Measurements from ENCODE around the gene TLNRD1. TPM values are rescaled to one million over a fixed set of nuclear protein-coding genes. Genes with fewer than 3 reads are reported as not detected.

TLNRD1 gene
- total RNA-seq, 1 experiment from 2014 or later: 19.3 TPM

DNA sequence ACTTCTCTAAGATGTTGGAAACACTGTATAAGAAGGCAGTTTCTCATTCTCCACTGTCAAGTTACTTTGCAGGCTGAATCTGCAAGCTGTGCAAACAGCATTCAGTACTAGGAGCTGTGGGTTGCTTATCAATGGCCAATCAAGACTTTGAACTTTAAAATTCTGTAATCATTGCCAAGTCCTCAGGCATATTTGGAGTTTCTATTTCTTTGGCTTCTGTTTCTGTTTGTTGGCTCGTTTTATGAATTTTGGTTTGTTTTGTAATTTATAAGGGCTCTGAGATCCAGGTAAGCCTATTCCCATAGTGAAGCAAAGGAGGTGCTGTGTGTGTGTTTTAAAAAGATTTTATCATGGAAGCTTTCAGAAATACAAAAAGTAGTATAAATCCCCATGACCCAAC, 32.1 kb downstream of the TLNRD1 start:
- Mint-ChIP-seq H3K9me3 (peaks cover 6 to 14% of the 10 kb centered on the region in 2 experiments), H3K27me3 (ENCODE audit: low read depth) (peaks cover 3% of the 10 kb centered on the region; the same call in 1 of the 2 replicates), H3K27ac (no peak overlapping the region), H3K36me3 (ENCODE audit: insufficient read depth in 1 of 3, low read depth in 3 of 3) (peaks cover 0 to 13% (median 7%) of the 10 kb centered on the region in 3 experiments; a peak in 5 of 7 replicates), H3K4me1 (peaks cover 7 to 9% of the 10 kb centered on the region in 2 experiments), H3K4me3 (no peak overlapping the region)
- H3K23ac ChIP-seq (ENCODE audit: insufficient read length, low read depth, low read length): no peak overlapping the region
- H3K9ac ChIP-seq (ENCODE audit: extremely low read depth, insufficient read length, low read length): no peak overlapping the region
- no peak overlapping the region for H2BK15ac ChIP-seq (ENCODE audit: low read depth, low read length)
- H3K79me1 ChIP-seq (ENCODE audit: insufficient read depth, low read depth, low read length, poor library complexity, severe bottlenecking): no peaks in the 10 kb centered on the region
- no peaks in the 10 kb centered on the region for H3K27me3 ChIP-seq (ENCODE audit: insufficient read depth, low read length)
- DNase-seq: no peak
- no peak overlapping the region for H2BK12ac ChIP-seq (ENCODE audit: insufficient read length, low read depth, low read length)
- no peaks in the 10 kb centered on the region for H3K9me3 ChIP-seq (ENCODE audit: control insufficient read depth, low read depth, low read length)
- no peak overlapping the region for H3K18ac ChIP-seq (ENCODE audit: insufficient read length, low read depth, low read length)
- H2AFZ ChIP-seq (ENCODE audit: low read length): no peak overlapping the region
- no peak overlapping the region for H3T11ph ChIP-seq (ENCODE audit: low read length)
- no peak overlapping the region for H3K56ac ChIP-seq (ENCODE audit: insufficient read length, low read depth, low read length)
- no peaks in the 10 kb centered on the region for H3K4me1 ChIP-seq (ENCODE audit: insufficient read depth, low read length)
- H3K27ac ChIP-seq (ENCODE audit: insufficient read length, low read depth, low read length): no peak overlapping the region
- H4K91ac ChIP-seq (ENCODE audit: insufficient read length, low read depth, low read length): no peak overlapping the region
- no peaks in the 10 kb centered on the region for H3K79me2 ChIP-seq (ENCODE audit: insufficient read depth, low read length)
- no peak overlapping the region for H3K4ac ChIP-seq (ENCODE audit: low read depth, low read length)
- no peak overlapping the region for H3K4me2 ChIP-seq (ENCODE audit: insufficient read depth, insufficient read length, low read length)
- TF ChIP-seq, protein P1, sequence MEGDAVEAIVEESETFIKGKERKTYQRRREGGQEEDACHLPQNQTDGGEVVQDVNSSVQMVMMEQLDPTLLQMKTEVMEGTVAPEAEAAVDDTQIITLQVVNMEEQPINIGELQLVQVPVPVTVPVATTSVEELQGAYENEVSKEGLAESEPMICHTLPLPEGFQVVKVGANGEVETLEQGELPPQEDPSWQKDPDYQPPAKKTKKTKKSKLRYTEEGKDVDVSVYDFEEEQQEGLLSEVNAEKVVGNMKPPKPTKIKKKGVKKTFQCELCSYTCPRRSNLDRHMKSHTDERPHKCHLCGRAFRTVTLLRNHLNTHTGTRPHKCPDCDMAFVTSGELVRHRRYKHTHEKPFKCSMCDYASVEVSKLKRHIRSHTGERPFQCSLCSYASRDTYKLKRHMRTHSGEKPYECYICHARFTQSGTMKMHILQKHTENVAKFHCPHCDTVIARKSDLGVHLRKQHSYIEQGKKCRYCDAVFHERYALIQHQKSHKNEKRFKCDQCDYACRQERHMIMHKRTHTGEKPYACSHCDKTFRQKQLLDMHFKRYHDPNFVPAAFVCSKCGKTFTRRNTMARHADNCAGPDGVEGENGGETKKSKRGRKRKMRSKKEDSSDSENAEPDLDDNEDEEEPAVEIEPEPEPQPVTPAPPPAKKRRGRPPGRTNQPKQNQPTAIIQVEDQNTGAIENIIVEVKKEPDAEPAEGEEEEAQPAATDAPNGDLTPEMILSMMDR (conservative IDR thresholded peaks at IDR 0.05): no peak
- H2AK5ac ChIP-seq (ENCODE audit: insufficient read length, low read length): no peak overlapping the region
- no peaks in the 10 kb centered on the region for H3K23me2 ChIP-seq (ENCODE audit: insufficient read length, low read depth, low read length, poor library complexity, severe bottlenecking)
- no peaks in the 10 kb centered on the region for H4K20me1 ChIP-seq (ENCODE audit: control insufficient read depth, insufficient read depth, insufficient read length)
- H3K14ac ChIP-seq (ENCODE audit: insufficient read depth, low read length): no peak overlapping the region
- no peak overlapping the region for H2BK20ac ChIP-seq (ENCODE audit: low read depth, low read length, poor library complexity, severe bottlenecking)
- H4K8ac ChIP-seq (replicated peaks; ENCODE audit: insufficient read length, low read depth, low read length): no peak overlapping the region
- WGBS (ENCODE audit: extremely low coverage, insufficient read length, low lambda C conversion rate): no CpG with 5 or more reads among the region's 1 CpG
- H2BK120ac ChIP-seq (ENCODE audit: low read depth, low read length, poor library complexity, severe bottlenecking): no peak overlapping the region
- no peak overlapping the region for H4K5ac ChIP-seq (ENCODE audit: insufficient read length, low read depth, low read length)
- no peak overlapping the region for H2BK5ac ChIP-seq (ENCODE audit: insufficient read length, low read length)
